Measurements from ENCODE around the gene GEMIN5. TPM values are rescaled to one million over a fixed set of nuclear protein-coding genes. Genes with fewer than 3 reads are reported as not detected.
A peak's percentile ranks its signal among the peaks of the same experiment; 100 is the strongest.

Gene GEMIN5
- polyA plus RNA-seq, 2 of the 4 experiments (the other 2 are of a cell fraction): 20.2 to 22.6 TPM

- TF ChIP-seq MAZ (IDR thresholded peaks at IDR 0.05; ENCODE audit: borderline replicate concordance, low read depth, low read length) (no peak), EHMT2 (IDR thresholded peaks at IDR 0.05; ENCODE audit: low read depth) (no peak), CEBPB (IDR thresholded peaks at IDR 0.05) (no peak), MAFK (IDR thresholded peaks at IDR 0.05; ENCODE audit: partially characterized antibody) (no peak)
- Histone ChIP-seq H3K4me1 (no peaks in the 10 kb centered on the region), H3K4me3 (no peak overlapping the region), H3K4me2 (no peak overlapping the region), H3K27ac (no peak overlapping the region), H3K9me3 (no peaks in the 10 kb centered on the region)
- POLR2A ChIA-PET: no interaction called here
- DNase-seq (ENCODE audit: low read depth in 1 of 2, low spot score in 1 of 2) (no peak), ATAC-seq (no peak), FAIRE-seq (no peak)
- CTCF ChIA-PET: interaction anchor here (0.6 to 3.3 kb wide), 3 partner anchors 13 to 1922 kb away, joined by 3 to 27 read pairs (median 3); no protein-coding TSS in a partner anchor
Measured at GRCh38 chr5:154970759-154971158, 32.7 kb upstream of the GEMIN5 start.

DNA sequence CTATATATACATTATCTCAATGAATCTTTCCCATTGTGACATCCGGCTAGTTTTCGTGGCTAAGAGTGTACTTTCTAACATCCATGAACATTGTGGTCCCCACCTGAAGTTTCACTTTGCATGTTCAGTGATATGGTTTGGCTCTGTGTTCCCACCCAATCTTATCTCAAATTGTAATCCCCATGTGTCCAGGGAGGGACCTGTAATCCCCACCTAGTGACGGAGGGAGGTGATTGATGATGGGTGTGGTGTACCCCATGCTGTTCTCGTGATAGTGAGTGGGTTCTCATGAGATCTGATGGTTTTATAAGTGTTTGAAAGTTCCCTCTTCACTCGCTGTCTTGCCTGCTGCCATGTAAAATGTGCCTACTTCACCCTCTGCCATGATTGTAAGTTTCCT is 30.9 kb upstream of the GEMIN5 start:
- no peak for FAIRE-seq
- POLR2A ChIA-PET: no interaction called here
- CTCF ChIA-PET: no interaction called here
- Histone ChIP-seq H3K9me3 (no peaks in the 10 kb centered on the region), H3K4me2 (no peak overlapping the region), H3K4me3 (no peak overlapping the region), H3K27ac (no peak overlapping the region), H3K4me1 (no peaks in the 10 kb centered on the region)
- DNase-seq (ENCODE audit: low read depth in 1 of 2, low spot score in 1 of 2): no peak
- no peak for ATAC-seq
- WGBS (ENCODE audit: missing lambda C conversion rate): 85% methylated on average over 5 of the region's 5 CpGs
- TF ChIP-seq NPAS2 (CRISPR knock-in tag; IDR thresholded peaks at IDR 0.05; ENCODE audit: borderline replicate concordance) (no peak), FOXS1 (CRISPR knock-in tag; IDR thresholded peaks at IDR 0.05) (no peak), FOSB (CRISPR knock-in tag; IDR thresholded peaks at IDR 0.05) (no peak), CBX8 (IDR thresholded peaks at IDR 0.05) (no peak), HOXB5 (CRISPR knock-in tag; IDR thresholded peaks at IDR 0.05) (no peak), RFX5 (IDR thresholded peaks at IDR 0.05) (no peak), MYC (IDR thresholded peaks at IDR 0.05; ENCODE audit: borderline replicate concordance, low read length) (no peak)
- TF ChIP-seq, protein P1, sequence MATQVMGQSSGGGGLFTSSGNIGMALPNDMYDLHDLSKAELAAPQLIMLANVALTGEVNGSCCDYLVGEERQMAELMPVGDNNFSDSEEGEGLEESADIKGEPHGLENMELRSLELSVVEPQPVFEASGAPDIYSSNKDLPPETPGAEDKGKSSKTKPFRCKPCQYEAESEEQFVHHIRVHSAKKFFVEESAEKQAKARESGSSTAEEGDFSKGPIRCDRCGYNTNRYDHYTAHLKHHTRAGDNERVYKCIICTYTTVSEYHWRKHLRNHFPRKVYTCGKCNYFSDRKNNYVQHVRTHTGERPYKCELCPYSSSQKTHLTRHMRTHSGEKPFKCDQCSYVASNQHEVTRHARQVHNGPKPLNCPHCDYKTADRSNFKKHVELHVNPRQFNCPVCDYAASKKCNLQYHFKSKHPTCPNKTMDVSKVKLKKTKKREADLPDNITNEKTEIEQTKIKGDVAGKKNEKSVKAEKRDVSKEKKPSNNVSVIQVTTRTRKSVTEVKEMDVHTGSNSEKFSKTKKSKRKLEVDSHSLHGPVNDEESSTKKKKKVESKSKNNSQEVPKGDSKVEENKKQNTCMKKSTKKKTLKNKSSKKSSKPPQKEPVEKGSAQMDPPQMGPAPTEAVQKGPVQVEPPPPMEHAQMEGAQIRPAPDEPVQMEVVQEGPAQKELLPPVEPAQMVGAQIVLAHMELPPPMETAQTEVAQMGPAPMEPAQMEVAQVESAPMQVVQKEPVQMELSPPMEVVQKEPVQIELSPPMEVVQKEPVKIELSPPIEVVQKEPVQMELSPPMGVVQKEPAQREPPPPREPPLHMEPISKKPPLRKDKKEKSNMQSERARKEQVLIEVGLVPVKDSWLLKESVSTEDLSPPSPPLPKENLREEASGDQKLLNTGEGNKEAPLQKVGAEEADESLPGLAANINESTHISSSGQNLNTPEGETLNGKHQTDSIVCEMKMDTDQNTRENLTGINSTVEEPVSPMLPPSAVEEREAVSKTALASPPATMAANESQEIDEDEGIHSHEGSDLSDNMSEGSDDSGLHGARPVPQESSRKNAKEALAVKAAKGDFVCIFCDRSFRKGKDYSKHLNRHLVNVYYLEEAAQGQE (IDR thresholded peaks at IDR 0.05): no peak
- TF ChIP-seq, protein P2, sequence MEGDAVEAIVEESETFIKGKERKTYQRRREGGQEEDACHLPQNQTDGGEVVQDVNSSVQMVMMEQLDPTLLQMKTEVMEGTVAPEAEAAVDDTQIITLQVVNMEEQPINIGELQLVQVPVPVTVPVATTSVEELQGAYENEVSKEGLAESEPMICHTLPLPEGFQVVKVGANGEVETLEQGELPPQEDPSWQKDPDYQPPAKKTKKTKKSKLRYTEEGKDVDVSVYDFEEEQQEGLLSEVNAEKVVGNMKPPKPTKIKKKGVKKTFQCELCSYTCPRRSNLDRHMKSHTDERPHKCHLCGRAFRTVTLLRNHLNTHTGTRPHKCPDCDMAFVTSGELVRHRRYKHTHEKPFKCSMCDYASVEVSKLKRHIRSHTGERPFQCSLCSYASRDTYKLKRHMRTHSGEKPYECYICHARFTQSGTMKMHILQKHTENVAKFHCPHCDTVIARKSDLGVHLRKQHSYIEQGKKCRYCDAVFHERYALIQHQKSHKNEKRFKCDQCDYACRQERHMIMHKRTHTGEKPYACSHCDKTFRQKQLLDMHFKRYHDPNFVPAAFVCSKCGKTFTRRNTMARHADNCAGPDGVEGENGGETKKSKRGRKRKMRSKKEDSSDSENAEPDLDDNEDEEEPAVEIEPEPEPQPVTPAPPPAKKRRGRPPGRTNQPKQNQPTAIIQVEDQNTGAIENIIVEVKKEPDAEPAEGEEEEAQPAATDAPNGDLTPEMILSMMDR (IDR thresholded peaks at IDR 0.05): no peak

- FAIRE-seq (no peak), ATAC-seq (0 out of 6 replicates have a peak, but pooled peaks of 1 of the 2 experiments have one; percentile 53), DNase-seq (ENCODE audit: low read depth in 1 of 2, low spot score in 1 of 2) (peak; percentile 14 to 22)
- TF ChIP-seq, protein P1 (IDR thresholded peaks at IDR 0.05): no peak
- TF ChIP-seq HDAC2 (IDR thresholded peaks at IDR 0.05): no peak
- TF ChIP-seq ESRRA (IDR thresholded peaks at IDR 0.05; ENCODE audit: borderline replicate concordance, low read length): no peak
- TF ChIP-seq SMC3 (IDR thresholded peaks at IDR 0.05): peak; percentile 49; the same call in 2 of the 3 replicates
- TF ChIP-seq, protein P2 (IDR thresholded peaks at IDR 0.05): peak; percentile 58
- TF ChIP-seq RAD21 (conservative IDR thresholded peaks at IDR 0.05 in 1 of 2, IDR thresholded peaks at IDR 0.05 in 1 of 2): peak; percentile 27 to 36; a peak in 3 of 5 replicates
- TF ChIP-seq NFE2L2 (conservative IDR thresholded peaks at IDR 0.05; ENCODE audit: low read length): no peak
- no peak for TF ChIP-seq CHD4 (IDR thresholded peaks at IDR 0.05; ENCODE audit: borderline replicate concordance)
- CTCF ChIA-PET: interaction anchor here (0.7 to 2.8 kb wide), 5 partner anchors 11 to 179 kb away, joined by 3 to 8 read pairs (median 3); no protein-coding TSS in a partner anchor
- 47% methylated on average over 5 of the region's 5 CpGs for WGBS (ENCODE audit: missing lambda C conversion rate)
- no peaks in the 10 kb centered on the region for H3K9me3 ChIP-seq
- no peaks in the 10 kb centered on the region for H3K4me1 ChIP-seq
- H3K27ac ChIP-seq: no peak overlapping the region
- no peak overlapping the region for H3K4me2 ChIP-seq
- H3K4me3 ChIP-seq: no peak overlapping the region
- POLR2A ChIA-PET: no interaction called here
Measured at GRCh38 chr5:154967421-154968024, 29.5 kb upstream of the GEMIN5 start.
